ENCODE results near the gene CCDC70. TPM values are rescaled to one million over a fixed set of nuclear protein-coding genes. Genes with fewer than 3 reads are reported as not detected.

The CCDC70 gene
- total and polyA plus RNA-seq, 8 donors = not detected

- Histone ChIP-seq H3K9me3 (no peaks in the 10 kb centered on the region), H3K27me3 (no peaks in the 10 kb centered on the region), H3K4me1 (no peaks in the 10 kb centered on the region), H3K36me3 (no peaks in the 10 kb centered on the region), H3K4me3 (no peak overlapping the region), H3K27ac (no peak overlapping the region)
- DNase-seq = no peak
- no peak for TF ChIP-seq POLR2A (IDR thresholded peaks at IDR 0.05)
- no peak for TF ChIP-seq EP300 (IDR thresholded peaks at IDR 0.05)
- TF ChIP-seq POLR2AphosphoS5 (IDR thresholded peaks at IDR 0.05) = no peak
- TF ChIP-seq CTCF (IDR thresholded peaks at IDR 0.05) = no peak
- intact Hi-C loops (cut with DNase I; ENCODE audit: low total_unique reads) = loop anchor here (10.0 kb wide), 1 partner anchor 231 kb away; the partner anchor contains the start of gene NEK5
- 92 to 96% (median 94%) methylated on average over 4 of the region's 4 CpGs for WGBS, 5 donors
Measured at GRCh38 chr13:51894239-51894638, 32.5 kb downstream of the CCDC70 start.

- peak in 5 of 7 experiments; percentile 45 to 63 (median 54) for TF ChIP-seq CTCF (IDR thresholded peaks at IDR 0.05)
- TF ChIP-seq EP300 (IDR thresholded peaks at IDR 0.05) = no peak
- H3K9me3 ChIP-seq = no peaks in the 10 kb centered on the region
- intact Hi-C loops (cut with DNase I; ENCODE audit: low total_unique reads) = loop anchor here (10.0 kb wide), 1 partner anchor 229 kb away; the partner anchor contains the start of gene NEK5
- H3K4me1 ChIP-seq = no peaks in the 10 kb centered on the region
- peak; percentile 67 to 80 for DNase-seq
- H3K27me3 ChIP-seq = no peaks in the 10 kb centered on the region
- no peak overlapping the region for H3K27ac ChIP-seq
- H3K36me3 ChIP-seq = no peaks in the 10 kb centered on the region
- 35 to 50% (median 46%) methylated on average over 7 to 9 of the region's 9 CpGs for WGBS, 5 donors
- H3K4me3 ChIP-seq = no peak overlapping the region
Measured at GRCh38 chr13:51895906-51896888, 34.4 kb downstream of the CCDC70 start.

- H3K9me3 ChIP-seq = no peaks in the 10 kb centered on the region
- DNase-seq = no peak
- no peaks in the 10 kb centered on the region for H3K36me3 ChIP-seq
- no peaks in the 10 kb centered on the region for H3K27me3 ChIP-seq
- H3K27ac ChIP-seq = no peak overlapping the region
- H3K4me1 ChIP-seq = no peaks in the 10 kb centered on the region
- H3K4me3 ChIP-seq = no peak overlapping the region
- intact Hi-C loops (cut with DNase I; ENCODE audit: low total_unique reads) = no loop called here
- TF ChIP-seq CTCF (IDR thresholded peaks at IDR 0.05) (no peak), POLR2A (IDR thresholded peaks at IDR 0.05) (no peak), POLR2AphosphoS5 (IDR thresholded peaks at IDR 0.05) (no peak)
- WGBS, 5 donors = 71 to 93% (median 81%) methylated on average over 1 of the region's 1 CpG
Measured at GRCh38 chr13:51900471-51900870, 38.7 kb downstream of the CCDC70 start.

GRCh38 chr13:51902776-51903175, 41.0 kb downstream of the CCDC70 start:
- intact Hi-C loops (cut with DNase I; ENCODE audit: low total_unique reads) = no loop called here
- TF ChIP-seq CTCF (IDR thresholded peaks at IDR 0.05) = no peak
- no peak for TF ChIP-seq EP300 (IDR thresholded peaks at IDR 0.05)
- no peak for TF ChIP-seq POLR2AphosphoS5 (IDR thresholded peaks at IDR 0.05)
- TF ChIP-seq POLR2A (IDR thresholded peaks at IDR 0.05) = no peak
- Histone ChIP-seq H3K4me3 (no peak overlapping the region), H3K36me3 (no peaks in the 10 kb centered on the region), H3K9me3 (no peaks in the 10 kb centered on the region), H3K27me3 (no peaks in the 10 kb centered on the region), H3K27ac (no peak overlapping the region), H3K4me1 (peaks cover 0 to 13% (median 7%) of the 10 kb centered on the region in 4 donors)
- 74 to 83% (median 81%) methylated on average over 4 of the region's 4 CpGs for whole genome bisulfite sequencing, 5 donors
- no peak for DNase-seq
